GM12801 (cell line): ENCODE results near the gene HBEGF.

ENCODE experiments used
- TF ChIP-seq, protein P1 (sequence below): IDR thresholded peaks from one replicate; pipeline ENCODE4 v1.5.1; 2011; ENCODE audit warnings: control low read depth; ENCODE audit not compliant: insufficient read length; ENCODE audit errors: extremely low read depth

The HBEGF gene

DNA sequence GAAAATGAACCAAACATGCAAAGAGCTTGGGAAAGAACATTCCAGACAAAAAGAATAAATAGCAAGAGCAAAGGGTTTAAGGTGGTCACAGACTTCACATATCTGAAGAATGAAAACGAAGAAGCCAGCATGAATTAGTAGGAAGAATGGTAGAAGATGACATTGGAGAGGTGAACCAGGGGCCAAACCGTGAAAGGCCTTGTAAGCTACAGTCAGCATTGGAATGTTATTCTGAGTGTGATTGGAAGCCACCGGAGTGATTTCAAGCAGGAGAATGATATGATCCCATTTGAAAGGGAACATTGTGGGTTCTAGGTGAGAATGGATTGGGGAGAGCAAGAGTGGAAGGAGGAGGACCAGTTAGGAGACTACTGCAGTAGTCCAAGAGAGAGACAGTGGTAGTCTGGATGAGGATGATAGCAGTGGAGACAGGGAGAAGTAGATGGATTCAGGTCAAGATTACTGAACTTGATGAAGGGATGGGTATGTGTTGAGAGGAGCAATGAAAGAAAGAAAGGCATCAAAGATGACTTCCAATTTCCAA lies 36.6 kb downstream of the HBEGF start:
- TF ChIP-seq, protein P1, sequence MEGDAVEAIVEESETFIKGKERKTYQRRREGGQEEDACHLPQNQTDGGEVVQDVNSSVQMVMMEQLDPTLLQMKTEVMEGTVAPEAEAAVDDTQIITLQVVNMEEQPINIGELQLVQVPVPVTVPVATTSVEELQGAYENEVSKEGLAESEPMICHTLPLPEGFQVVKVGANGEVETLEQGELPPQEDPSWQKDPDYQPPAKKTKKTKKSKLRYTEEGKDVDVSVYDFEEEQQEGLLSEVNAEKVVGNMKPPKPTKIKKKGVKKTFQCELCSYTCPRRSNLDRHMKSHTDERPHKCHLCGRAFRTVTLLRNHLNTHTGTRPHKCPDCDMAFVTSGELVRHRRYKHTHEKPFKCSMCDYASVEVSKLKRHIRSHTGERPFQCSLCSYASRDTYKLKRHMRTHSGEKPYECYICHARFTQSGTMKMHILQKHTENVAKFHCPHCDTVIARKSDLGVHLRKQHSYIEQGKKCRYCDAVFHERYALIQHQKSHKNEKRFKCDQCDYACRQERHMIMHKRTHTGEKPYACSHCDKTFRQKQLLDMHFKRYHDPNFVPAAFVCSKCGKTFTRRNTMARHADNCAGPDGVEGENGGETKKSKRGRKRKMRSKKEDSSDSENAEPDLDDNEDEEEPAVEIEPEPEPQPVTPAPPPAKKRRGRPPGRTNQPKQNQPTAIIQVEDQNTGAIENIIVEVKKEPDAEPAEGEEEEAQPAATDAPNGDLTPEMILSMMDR: no peak

GRCh38 chr5:140305471-140305870 lies 40.9 kb downstream of the HBEGF start:
- TF ChIP-seq, protein P1: no peak

DNA sequence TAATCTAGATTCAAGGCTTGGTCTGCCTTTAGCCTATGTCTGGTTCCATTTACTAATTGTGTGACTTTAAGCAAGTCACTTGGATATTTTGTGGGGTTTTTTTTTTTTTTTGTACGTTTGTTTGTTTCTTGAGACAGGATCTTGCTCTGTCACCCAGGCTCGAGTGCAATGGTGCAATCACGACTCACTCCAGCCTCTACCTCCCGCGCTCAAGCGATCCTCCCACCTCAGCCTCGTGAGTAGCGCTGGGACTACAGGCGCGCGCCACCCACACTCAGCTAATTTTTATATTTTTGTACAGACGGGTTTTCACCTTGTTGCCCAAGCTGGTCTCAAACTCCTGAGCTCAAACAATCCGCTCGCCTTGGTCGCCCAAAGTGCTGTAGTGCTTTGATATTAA lies 42.4 kb downstream of the HBEGF start:
- TF ChIP-seq, protein P1: no peak

GRCh38 chr5:140302786-140303639 lies 43.4 kb downstream of the HBEGF start, which contains the start of gene PFDN1:
Gene PFDN1, minus strand, starts transcription at chr5:140303101. Its CDS starts 28 bp downstream, at chr5:140303073.
- TF ChIP-seq, protein P1: no peak

GRCh38 chr5:140301136-140301535 lies 45.3 kb downstream of the HBEGF start:
- TF ChIP-seq, protein P1: no peak

DNA sequence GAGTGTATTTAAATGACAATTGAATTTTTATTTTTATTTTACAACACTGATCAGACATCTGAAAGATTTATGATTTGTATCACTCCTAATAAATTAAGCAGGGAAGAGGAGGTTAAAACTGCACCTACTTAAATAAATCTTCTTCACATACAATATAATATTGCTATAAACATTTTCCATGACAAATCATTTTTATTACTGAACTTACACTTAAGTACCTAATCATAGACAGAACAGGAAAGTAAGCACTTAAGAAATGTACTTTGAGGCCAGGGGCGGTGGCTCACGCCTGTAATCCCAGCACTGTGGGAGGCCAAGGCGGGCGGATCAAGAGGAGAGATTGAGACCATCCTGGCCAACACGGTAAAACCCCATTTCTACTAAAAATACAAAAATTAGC lies 47.3 kb downstream of the HBEGF start:
- TF ChIP-seq, protein P1: no peak

DNA sequence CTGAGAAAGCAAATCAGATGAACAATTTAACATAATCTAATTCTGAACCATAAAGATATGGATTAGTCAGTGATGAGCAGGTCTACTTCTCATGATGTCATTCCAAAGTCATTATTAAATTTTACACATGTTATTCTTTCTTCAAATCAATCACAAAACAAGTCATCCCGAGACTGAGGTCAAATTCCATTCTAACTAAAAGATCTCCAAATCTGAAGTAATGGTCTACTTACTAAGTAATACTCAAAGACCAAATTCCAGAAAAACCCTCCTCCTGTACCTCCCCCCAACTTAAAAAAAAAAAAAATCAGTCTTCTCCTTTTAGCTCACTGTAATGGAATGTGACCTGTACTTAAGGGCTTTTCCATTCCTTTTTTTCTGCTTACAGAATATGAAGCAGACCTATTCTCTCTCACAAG lies 48.2 kb downstream of the HBEGF start:
- TF ChIP-seq, protein P1: no peak
